A549 (cell line): ENCODE data around the gene CACNA2D2. TPM values are rescaled to one million over a fixed set of nuclear protein-coding genes. Genes with fewer than 3 reads are reported as not detected.

Source experiments
- ATAC-seq, 2 experiments: fragments of 200-7000 bp in 1 of 2; fragments of >200 bp in 1 of 2; cut with Nextera tagmentation in 1 of 2; cut with Tn5 transposase in 1 of 2; 3 replicates each; pipeline versions ENCODE4 v1.8.0 to v1.9.1; 2018 to 2020; ENCODE audit warnings: mild to moderate bottlenecking in 1 of 2, moderate library complexity in 1 of 2
- CTCF ChIA-PET: fragments of 300-600 bp; sonication (Branson Sonifier 250); formaldehyde crosslinking; extraction: SDS; loops from one replicate; lab custom pipeline; 2021; ENCODE audit warnings: antibody characterized with exemption, inconsistent platforms; lab: Yijun Ruan, JAX
- POLR2A ChIA-PET: fragments of 350-600 bp; formaldehyde crosslinking; extraction: SDS; loops from one replicate; lab custom pipeline; 2021; ENCODE audit warnings: antibody characterized with exemption, inconsistent platforms; lab: Yijun Ruan, JAX
- DNase-seq, 2 experiments: peaks; one replicate each; pipeline versions ENCODE4 v3.0.0 to v3.0.0-alpha.2; 2011 to 2016; ENCODE audit warnings: low read depth in 1 of 2, low spot score in 1 of 2
- FAIRE-seq: peaks from 2 replicates; lab custom pipeline; 2011; peaks lifted over from hg19 to GRCh38; lab: Jason Lieb, UNC
- H3K27ac ChIP-seq, 2 experiments: fragments of >200 bp; sonication (Bioruptor Twin); formaldehyde crosslinking; 3 replicates each; pipeline ENCODE4 v1.5.1; 2016 to 2017
- H3K4me1 ChIP-seq: fragments of >200 bp; sonication (Bioruptor Twin); formaldehyde crosslinking; 3 replicates; pipeline ENCODE4 v1.6.1; 2016
- H3K4me2 ChIP-seq: fragments of >200 bp; sonication (Bioruptor Twin); formaldehyde crosslinking; 3 replicates; pipeline ENCODE4 v1.6.1; 2016
- H3K4me3 ChIP-seq: fragments of >200 bp; sonication (Bioruptor Twin); formaldehyde crosslinking; 3 replicates; pipeline ENCODE4 v1.5.1; 2016
- H3K9me3 ChIP-seq: fragments of >200 bp; sonication (Bioruptor Twin); formaldehyde crosslinking; 3 replicates; pipeline ENCODE4 v1.6.1; 2016
- CEBPB ChIP-seq, 2 experiments: fragments of >200 bp in 1 of 2; sonication (Bioruptor Twin) in 1 of 2; formaldehyde crosslinking in 1 of 2; IDR thresholded peaks; 2 replicates each; pipeline ENCODE4 v1.6.1; 2012 to 2016
- CHD2 ChIP-seq: fragments of 150-350 bp; IDR thresholded peaks from 2 replicates; pipeline ENCODE4 v1.6.1; 2014; ENCODE audit warnings: low read length; ENCODE audit not compliant: partially characterized antibody
- ESRRA ChIP-seq: fragments of 150-350 bp; IDR thresholded peaks from 2 replicates; pipeline ENCODE4 v1.6.1; 2014; ENCODE audit warnings: mild to moderate bottlenecking, low read length, borderline replicate concordance
- HDAC2 ChIP-seq: fragments of 200-600 bp; sonication (generic); IDR thresholded peaks from 2 replicates; pipeline ENCODE4 v1.6.1; 2016
- HOXA7 ChIP-seq: fragments of 250-450 bp; sonication (Bioruptor Pico); IDR thresholded peaks from 2 replicates; pipeline ENCODE4 v1.5.0; 2020; ENCODE audit warnings: mild to moderate bottlenecking, moderate library complexity
- HOXB13 ChIP-seq: fragments of 250-450 bp; sonication (Bioruptor Pico); IDR thresholded peaks from 2 replicates; pipeline ENCODE4 v1.5.0; 2020; ENCODE audit warnings: low read depth, mild to moderate bottlenecking, moderate library complexity
- HOXB5 ChIP-seq: fragments of 250-450 bp; sonication (Bioruptor Pico); IDR thresholded peaks from 2 replicates; pipeline ENCODE4 v1.5.0; 2020; ENCODE audit warnings: mild to moderate bottlenecking, moderate library complexity
- MYC ChIP-seq: IDR thresholded peaks from 2 replicates; pipeline ENCODE4 v1.6.1; 2012; ENCODE audit warnings: mild to moderate bottlenecking, inconsistent platforms, low read length, improper control_type of control experiment, borderline replicate concordance
- POLR2A ChIP-seq: IDR thresholded peaks from 2 replicates; pipeline ENCODE4 v1.6.1; 2012; ENCODE audit warnings: mild to moderate bottlenecking, low read length
- RNF2 ChIP-seq: fragments of 200-600 bp; sonication (generic); IDR thresholded peaks from 2 replicates; pipeline ENCODE4 v1.6.1; 2016; ENCODE audit warnings: low read depth, mild to moderate bottlenecking, antibody characterized with exemption, moderate library complexity, borderline replicate concordance
- USF2 ChIP-seq: fragments of 450-650 bp; IDR thresholded peaks from 2 replicates; pipeline ENCODE4 v1.6.1; 2014; ENCODE audit warnings: antibody characterized with exemption
- WGBS: methylation state at CpG from one replicate; pipeline ENCODE4 v1.1.6; 2017; ENCODE audit errors: missing lambda C conversion rate; 5-methylcytosine and 5-hydroxymethylcytosine counted together
- polyA plus RNA-seq, 4 experiments: library from polyadenylated mRNA; depleted of rRNA in 3 of 4; stranded (reverse); fragments of >200 nt; fragmentation: RNase III in 1 of 4; extraction: RNeasy Plus Mini Kit Qiagen cat#74134 plus additional on column Dnase treatment in 1 of 4; gene quantifications; 2 replicates in 3 of 4; 3 replicates in 1 of 4; pipeline ENCODE4 v1.2.3, GENCODE V29; 2011 to 2017
- small RNA-seq, 6 experiments: library from RNA; depleted of rRNA; stranded (forward); fragments of <200 nt; gene quantifications; one replicate each; pipeline ENCODE3, GENCODE V24; 2012
- TF ChIP-seq, protein P1 (sequence below): fragments of 250-450 bp; sonication (Bioruptor Pico); IDR thresholded peaks from 2 replicates; pipeline ENCODE4 v1.5.0; 2020; ENCODE audit warnings: low read depth, mild to moderate bottlenecking, moderate library complexity

The CACNA2D2 gene
- polyA plus RNA-seq, 2 of the 4 experiments (the other 2 are of a cell fraction): 0.21 to 0.75 TPM

DNA sequence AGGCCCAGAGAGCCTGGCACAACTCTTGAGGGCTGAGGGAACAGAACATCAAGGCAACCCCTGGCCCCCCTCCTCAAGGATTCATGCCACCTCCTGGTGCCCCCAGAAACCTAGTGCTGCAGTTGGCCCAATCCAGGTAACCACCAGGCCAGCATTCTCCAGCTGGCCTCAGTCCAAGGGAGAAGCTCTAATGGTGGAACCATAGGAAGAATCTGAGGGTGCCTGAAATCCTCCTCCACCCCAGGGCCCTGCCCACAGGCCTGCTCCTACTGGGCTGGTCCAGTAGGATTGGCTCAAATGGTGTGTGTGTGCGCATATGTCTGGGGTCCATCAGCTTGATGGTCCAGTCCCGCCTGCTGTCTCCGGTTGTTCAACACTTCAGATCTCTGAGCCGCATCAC is 188.6 kb downstream of the CACNA2D2 start:
- ATAC-seq: no peak
- TF ChIP-seq HDAC2 (no peak), RNF2 (no peak), ESRRA (no peak), USF2 (no peak), POLR2A (no peak), CEBPB (IDR thresholded peaks at IDR 0.05) (no peak), HOXB13 (CRISPR knock-in tag) (no peak)
- TF ChIP-seq, protein P1, sequence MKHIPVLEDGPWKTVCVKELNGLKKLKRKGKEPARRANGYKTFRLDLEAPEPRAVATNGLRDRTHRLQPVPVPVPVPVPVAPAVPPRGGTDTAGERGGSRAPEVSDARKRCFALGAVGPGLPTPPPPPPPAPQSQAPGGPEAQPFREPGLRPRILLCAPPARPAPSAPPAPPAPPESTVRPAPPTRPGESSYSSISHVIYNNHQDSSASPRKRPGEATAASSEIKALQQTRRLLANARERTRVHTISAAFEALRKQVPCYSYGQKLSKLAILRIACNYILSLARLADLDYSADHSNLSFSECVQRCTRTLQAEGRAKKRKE (CRISPR knock-in tag): no peak
- Histone ChIP-seq H3K27ac (no peak overlapping the region), H3K4me1 (peaks cover 21% of the 10 kb centered on the region), H3K4me3 (no peak overlapping the region), H3K9me3 (no peaks in the 10 kb centered on the region), H3K4me2 (no peak overlapping the region)
- no peak for FAIRE-seq
- no peak for DNase-seq
- ChIA-PET CTCF (interaction anchor here (0.6 to 2.8 kb wide), 5 partner anchors 10 to 15 kb away, joined by 3 to 17 read pairs (median 3); partner anchors contain the start of genes HYAL3, NAA80 and TUSC2), POLR2A (interaction anchor here (0.7 to 0.8 kb wide), 2 partner anchors 22 to 23 kb away, joined by 3 read pairs; partner anchors contain the start of gene IFRD2)
- 92% methylated on average over 4 of the region's 4 CpGs for WGBS

- Histone ChIP-seq H3K4me1 (peaks cover 25% of the 10 kb centered on the region), H3K4me2 (no peak overlapping the region), H3K27ac (no peak overlapping the region), H3K9me3 (no peaks in the 10 kb centered on the region), H3K4me3 (no peak overlapping the region)
- ChIA-PET CTCF (interaction anchor here (0.6 to 2.8 kb wide), 3 partner anchors 10 to 14 kb away, joined by 3 to 17 read pairs (median 8); partner anchors contain the start of genes HYAL3, NAA80 and TUSC2), POLR2A (interaction anchor here (0.7 kb wide), 1 partner anchor 22 kb away, joined by 3 read pairs; the partner anchor contains the start of gene IFRD2)
- no peak for ATAC-seq
- WGBS: 96% methylated on average over 3 of the region's 3 CpGs
- no peak for DNase-seq
- TF ChIP-seq MYC: no peak
- TF ChIP-seq CHD2: no peak
- no peak for TF ChIP-seq HOXB5 (CRISPR knock-in tag)
- TF ChIP-seq HOXA7 (CRISPR knock-in tag): no peak
- no peak for FAIRE-seq
Observed at GRCh38 chr3:50314342-50314741, 189.1 kb downstream of the CACNA2D2 start.

Small RNA genes within 50 kb of the gene (small RNA-seq; reads per million reads assigned to genes)
- 0 to 3.1 (median 0.23) reads per million in 6 experiments for gene RNA5SP131

Other genes starting within 250 kb of the CACNA2D2 start
- gene SEMA3B, start 234.5 kb downstream of the CACNA2D2 start, polyA plus RNA-seq (2011; rRNA removed): 6.5 and 6.8 TPM in 2 replicates
- gene SEMA3B, start 234.5 kb downstream of the CACNA2D2 start, polyA plus RNA-seq (2017; fragmentation: RNase III; extraction: RNeasy Plus Mini Kit Qiagen cat#74134 plus additional on column Dnase treatment): 6.5 to 8.4 TPM (median 7.4 TPM) in 3 replicates
- not detected in 2 replicates for gene LSMEM2, start 224.5 kb downstream of the CACNA2D2 start, polyA plus RNA-seq (2011; rRNA removed)
- gene LSMEM2, start 224.5 kb downstream of the CACNA2D2 start, polyA plus RNA-seq (2017; fragmentation: RNase III; extraction: RNeasy Plus Mini Kit Qiagen cat#74134 plus additional on column Dnase treatment): 0.09 TPM in 1 of 3 replicates, not detected in the others
- 42.2 and 44.5 TPM in 2 replicates for gene IFRD2, start 211.2 kb downstream of the CACNA2D2 start, polyA plus RNA-seq (2011; rRNA removed)
- 79.7 to 86.2 TPM (median 80.9 TPM) in 3 replicates for gene IFRD2, start 211.2 kb downstream of the CACNA2D2 start, polyA plus RNA-seq (2017; fragmentation: RNase III; extraction: RNeasy Plus Mini Kit Qiagen cat#74134 plus additional on column Dnase treatment)
- 3.0 and 5.2 TPM in 2 replicates for gene HYAL3, start 204.2 kb downstream of the CACNA2D2 start, polyA plus RNA-seq (2011; rRNA removed)
- 4.8 to 5.4 TPM (median 5.0 TPM) in 3 replicates for gene HYAL3, start 204.2 kb downstream of the CACNA2D2 start, polyA plus RNA-seq (2017; fragmentation: RNase III; extraction: RNeasy Plus Mini Kit Qiagen cat#74134 plus additional on column Dnase treatment)
- 3.1 and 4.5 TPM in 2 replicates for gene NAA80, start 204.2 kb downstream of the CACNA2D2 start, polyA plus RNA-seq (2011; rRNA removed)
- 4.5 to 5.4 TPM (median 5.3 TPM) in 3 replicates for gene NAA80, start 204.2 kb downstream of the CACNA2D2 start, polyA plus RNA-seq (2017; fragmentation: RNase III; extraction: RNeasy Plus Mini Kit Qiagen cat#74134 plus additional on column Dnase treatment)
- gene HYAL1, start 200.1 kb downstream of the CACNA2D2 start, polyA plus RNA-seq (2011; rRNA removed): 1.1 and 1.6 TPM in 2 replicates
- gene HYAL1, start 200.1 kb downstream of the CACNA2D2 start, polyA plus RNA-seq (2017; fragmentation: RNase III; extraction: RNeasy Plus Mini Kit Qiagen cat#74134 plus additional on column Dnase treatment): 0.42 to 0.62 TPM (median 0.54 TPM) in 3 replicates
- gene HYAL2, start 180.9 kb downstream of the CACNA2D2 start, polyA plus RNA-seq (2011; rRNA removed): 31.0 and 34.6 TPM in 2 replicates
- gene HYAL2, start 180.9 kb downstream of the CACNA2D2 start, polyA plus RNA-seq (2017; fragmentation: RNase III; extraction: RNeasy Plus Mini Kit Qiagen cat#74134 plus additional on column Dnase treatment): 21.4 to 24.5 TPM (median 24.4 TPM) in 3 replicates
- gene TUSC2, start 175.4 kb downstream of the CACNA2D2 start, polyA plus RNA-seq (2011; rRNA removed): 23.5 and 26.7 TPM in 2 replicates
- gene TUSC2, start 175.4 kb downstream of the CACNA2D2 start, polyA plus RNA-seq (2017; fragmentation: RNase III; extraction: RNeasy Plus Mini Kit Qiagen cat#74134 plus additional on column Dnase treatment): 18.2 to 19.9 TPM (median 18.8 TPM) in 3 replicates
- 11.9 and 15.4 TPM in 2 replicates for gene RASSF1, start 162.8 kb downstream of the CACNA2D2 start, polyA plus RNA-seq (2011; rRNA removed)
- gene RASSF1, start 162.8 kb downstream of the CACNA2D2 start, polyA plus RNA-seq (2017; fragmentation: RNase III; extraction: RNeasy Plus Mini Kit Qiagen cat#74134 plus additional on column Dnase treatment): 14.4 to 15.7 TPM (median 15.5 TPM) in 3 replicates
- gene ZMYND10, start 157.9 kb downstream of the CACNA2D2 start, polyA plus RNA-seq (2011; rRNA removed): 0.41 and 0.43 TPM in 2 replicates
- gene ZMYND10, start 157.9 kb downstream of the CACNA2D2 start, polyA plus RNA-seq (2017; fragmentation: RNase III; extraction: RNeasy Plus Mini Kit Qiagen cat#74134 plus additional on column Dnase treatment): 0.71 to 0.84 TPM (median 0.77 TPM) in 3 replicates
- 19.9 and 28.5 TPM in 2 replicates for gene NPRL2, start 152.9 kb downstream of the CACNA2D2 start, polyA plus RNA-seq (2011; rRNA removed)
- 17.5 to 19.5 TPM (median 17.7 TPM) in 3 replicates for gene NPRL2, start 152.9 kb downstream of the CACNA2D2 start, polyA plus RNA-seq (2017; fragmentation: RNase III; extraction: RNeasy Plus Mini Kit Qiagen cat#74134 plus additional on column Dnase treatment)
- 14.4 and 23.1 TPM in 2 replicates for gene CYB561D2, start 152.8 kb downstream of the CACNA2D2 start, polyA plus RNA-seq (2011; rRNA removed)
- 17.2 to 17.9 TPM (median 17.7 TPM) in 3 replicates for gene CYB561D2, start 152.8 kb downstream of the CACNA2D2 start, polyA plus RNA-seq (2017; fragmentation: RNase III; extraction: RNeasy Plus Mini Kit Qiagen cat#74134 plus additional on column Dnase treatment)
- 17.4 and 18.8 TPM in 2 replicates for gene TMEM115, start 144.1 kb downstream of the CACNA2D2 start, polyA plus RNA-seq (2011; rRNA removed)
- gene TMEM115, start 144.1 kb downstream of the CACNA2D2 start, polyA plus RNA-seq (2017; fragmentation: RNase III; extraction: RNeasy Plus Mini Kit Qiagen cat#74134 plus additional on column Dnase treatment): 22.0 to 26.8 TPM (median 26.8 TPM) in 3 replicates
- 3.4 and 5.0 TPM in 2 replicates for gene C3orf18, start 64.1 kb upstream of the CACNA2D2 start, polyA plus RNA-seq (2011; rRNA removed)
- gene C3orf18, start 64.1 kb upstream of the CACNA2D2 start, polyA plus RNA-seq (2017; fragmentation: RNase III; extraction: RNeasy Plus Mini Kit Qiagen cat#74134 plus additional on column Dnase treatment): 3.9 to 5.9 TPM (median 5.4 TPM) in 3 replicates
- gene HEMK1, start 65.9 kb upstream of the CACNA2D2 start, polyA plus RNA-seq (2011; rRNA removed): 4.7 and 5.1 TPM in 2 replicates
- gene HEMK1, start 65.9 kb upstream of the CACNA2D2 start, polyA plus RNA-seq (2017; fragmentation: RNase III; extraction: RNeasy Plus Mini Kit Qiagen cat#74134 plus additional on column Dnase treatment): 4.3 to 5.4 TPM (median 4.3 TPM) in 3 replicates
- gene CISH, start 108.1 kb upstream of the CACNA2D2 start, polyA plus RNA-seq (2011; rRNA removed): 0.43 and 0.95 TPM in 2 replicates
- 0.42 to 0.68 TPM (median 0.67 TPM) in 3 replicates for gene CISH, start 108.1 kb upstream of the CACNA2D2 start, polyA plus RNA-seq (2017; fragmentation: RNase III; extraction: RNeasy Plus Mini Kit Qiagen cat#74134 plus additional on column Dnase treatment)
- 16.5 and 22.8 TPM in 2 replicates for gene MAPKAPK3, start 113.5 kb upstream of the CACNA2D2 start, polyA plus RNA-seq (2011; rRNA removed)
- 14.1 to 16.0 TPM (median 14.6 TPM) in 3 replicates for gene MAPKAPK3, start 113.5 kb upstream of the CACNA2D2 start, polyA plus RNA-seq (2017; fragmentation: RNase III; extraction: RNeasy Plus Mini Kit Qiagen cat#74134 plus additional on column Dnase treatment)
- gene DOCK3, start 171.3 kb upstream of the CACNA2D2 start, polyA plus RNA-seq (2011; rRNA removed): 0.40 and 0.60 TPM in 2 replicates
- 0.46 to 0.54 TPM (median 0.50 TPM) in 3 replicates for gene DOCK3, start 171.3 kb upstream of the CACNA2D2 start, polyA plus RNA-seq (2017; fragmentation: RNase III; extraction: RNeasy Plus Mini Kit Qiagen cat#74134 plus additional on column Dnase treatment)